GM21737 (cell line): ENCODE measurements around the gene NCOA1.
"Not testable (repeated sequence)": the region's sequence is repeated elsewhere in the genome, so short reads cannot be mapped to it uniquely, and the experiment has no call there.

ENCODE experiments used
- ATAC-seq: cut with Tn5 transposase; IDR thresholded peaks from one replicate; pipeline ENCODE4 v1.9.1; 2021; ENCODE audit warnings: mild to moderate bottlenecking, moderate library complexity; ENCODE audit not compliant: unreplicated experiment

Gene NCOA1

GRCh38 chr2:24505534-24506275, 14.7 kb downstream of the NCOA1 start:
- ATAC-seq, result no peak

- no peak for ATAC-seq
These were observed 16.5 kb downstream of the NCOA1 start for GRCh38 chr2:24507549-24507948.

- no peak for ATAC-seq
These were observed 17.8 kb downstream of the NCOA1 start for GRCh38 chr2:24508878-24509277.

GRCh38 chr2:24509425-24509824, 18.4 kb downstream of the NCOA1 start:
- peak; percentile 75 for ATAC-seq

GRCh38 chr2:24509840-24510239, 18.8 kb downstream of the NCOA1 start:
- ATAC-seq, result peak; percentile 42

- no peak for ATAC-seq
These were observed 19.7 kb downstream of the NCOA1 start for GRCh38 chr2:24510771-24511170.

GRCh38 chr2:24511198-24511597, 20.1 kb downstream of the NCOA1 start:
- no peak for ATAC-seq

- no peak for ATAC-seq
These were observed 20.8 kb downstream of the NCOA1 start for GRCh38 chr2:24511894-24512293.

- ATAC-seq, result no peak
These were observed 21.4 kb downstream of the NCOA1 start for GRCh38 chr2:24512404-24512803.

- ATAC-seq, result no peak
These were observed 21.8 kb downstream of the NCOA1 start for GRCh38 chr2:24512831-24513230.

GRCh38 chr2:24513281-24514071, 22.4 kb downstream of the NCOA1 start:
- ATAC-seq, result no peak

GRCh38 chr2:24514820-24515219, 23.8 kb downstream of the NCOA1 start:
- ATAC-seq, result no peak

GRCh38 chr2:24515335-24515734, 24.3 kb downstream of the NCOA1 start:
- no peak for ATAC-seq

GRCh38 chr2:24515831-24516230, 24.8 kb downstream of the NCOA1 start:
- no peak for ATAC-seq

GRCh38 chr2:24517247-24517646, 26.2 kb downstream of the NCOA1 start:
- no peak for ATAC-seq

GRCh38 chr2:24520175-24520574, 29.1 kb downstream of the NCOA1 start:
- ATAC-seq, result no peak

- no peak for ATAC-seq
These were observed 30.3 kb downstream of the NCOA1 start for GRCh38 chr2:24521162-24521857.

GRCh38 chr2:24521975-24522639, 31.1 kb downstream of the NCOA1 start:
- ATAC-seq, result no peak

GRCh38 chr2:24527536-24527935, 36.5 kb downstream of the NCOA1 start:
- ATAC-seq, result no peak

- no peak for ATAC-seq
These were observed 39.7 kb downstream of the NCOA1 start for GRCh38 chr2:24530796-24531195.

- not testable (repeated sequence) for ATAC-seq
These were observed 40.6 kb downstream of the NCOA1 start for GRCh38 chr2:24531610-24532009.
